Endothelial cell of umbilical vein (primary cell): ENCODE measurements around the gene BDKRB2. TPM values are rescaled to one million over a fixed set of nuclear protein-coding genes. Genes with fewer than 3 reads are reported as not detected.

Source experiments
- BruUV-seq: library from RNA; stranded (reverse); fragments of 400-500 nt; replicated peaks from 2 replicates; lab custom pipeline; 2021; lab: Mats Ljungman, UMichigan
- CTCF ChIA-PET: fragments of 300-600, 350-600 bp; sonication (Branson Sonifier 250); formaldehyde crosslinking; loops from one replicate; lab custom pipeline; 2021; ENCODE audit warnings: antibody characterized with exemption, inconsistent platforms; lab: Charles Lee
- POLR2A ChIA-PET: fragments of 300-600, 350-600 bp; sonication (Branson Sonifier 250); formaldehyde crosslinking; loops from one replicate; lab custom pipeline; 2021; ENCODE audit warnings: antibody characterized with exemption, inconsistent platforms; lab: Charles Lee
- DNase-seq: peaks from one replicate; pipeline ENCODE4 v3.0.0-alpha.2; 2011; ENCODE audit warnings: low read depth, low spot score
- FAIRE-seq: peaks from 2 replicates; lab custom pipeline; 2011; peaks lifted over from hg19 to GRCh38; lab: Jason Lieb, UNC
- H2AFZ ChIP-seq: 2 replicates; pipeline ENCODE4 v1.6.0; 2012; ENCODE audit warnings: low read depth, low read length, control low read depth, inconsistent platforms
- H3K27ac ChIP-seq: 2 replicates; pipeline ENCODE4 v1.5.1; 2011; ENCODE audit warnings: low read depth, mild to moderate bottlenecking, control low read depth, low read length, moderate library complexity; ENCODE audit not compliant: insufficient read depth
- H3K27me3 ChIP-seq, 2 experiments: 2 replicates each; pipeline versions ENCODE4 v1.6.0 to v1.6.1; 2011; ENCODE audit warnings: low read length in 2 of 2, mixed read lengths in 1 of 2; ENCODE audit not compliant: control insufficient read depth in 2 of 2, insufficient read depth in 2 of 2
- H3K36me3 ChIP-seq, 2 experiments: 2 replicates in 1 of 2; 3 replicates in 1 of 2; pipeline ENCODE4 v1.5.1; 2011; ENCODE audit warnings: low read length in 2 of 2, mild to moderate bottlenecking in 1 of 2, moderate library complexity in 1 of 2; ENCODE audit not compliant: control insufficient read depth in 2 of 2, insufficient read depth in 2 of 2; ENCODE audit errors: extremely low read depth in 1 of 2
- H3K4me1 ChIP-seq: 3 replicates; pipeline ENCODE4 v1.5.1; 2011; ENCODE audit warnings: mild to moderate bottlenecking, low read length; ENCODE audit not compliant: control insufficient read depth, insufficient read depth; ENCODE audit errors: extremely low read depth
- H3K4me2 ChIP-seq: 2 replicates; pipeline ENCODE4 v1.6.1; 2011; ENCODE audit warnings: low read length, control low read depth, mixed read lengths; ENCODE audit not compliant: insufficient read depth
- H3K4me3 ChIP-seq, 3 experiments: fragments of 200-600 bp in 1 of 3; sonication (generic), shearing (Covaris generic) in 1 of 3; replicated peaks in 1 of 3; 2 replicates each; pipeline ENCODE4 v1.5.1; 2011 to 2016; ENCODE audit warnings: control low read depth in 3 of 3, low read length in 3 of 3, mild to moderate bottlenecking in 2 of 3, inconsistent platforms in 1 of 3, low read depth in 1 of 3, moderate library complexity in 1 of 3; ENCODE audit not compliant: insufficient read depth in 1 of 3
- H3K79me2 ChIP-seq: 2 replicates; pipeline ENCODE4 v1.6.0; 2012; ENCODE audit warnings: low read length, inconsistent platforms; ENCODE audit not compliant: control insufficient read depth, insufficient read depth
- H3K9ac ChIP-seq: replicated peaks from 2 replicates; pipeline ENCODE3; 2011; ENCODE audit warnings: low read length, control low read depth; ENCODE audit not compliant: insufficient read depth; ENCODE audit errors: extremely low read depth
- H3K9me1 ChIP-seq: replicated peaks from 3 replicates; pipeline ENCODE4 v1.6.0; 2011; ENCODE audit warnings: mild to moderate bottlenecking, low read length; ENCODE audit not compliant: control insufficient read depth, insufficient read depth; ENCODE audit errors: extremely low read depth
- H3K9me3 ChIP-seq: replicated peaks from 2 replicates; pipeline ENCODE4 v1.5.1; 2012; ENCODE audit warnings: low read length, inconsistent platforms; ENCODE audit not compliant: control insufficient read depth, insufficient read depth
- H4K20me1 ChIP-seq: replicated peaks from 2 replicates; pipeline ENCODE3; 2011; ENCODE audit warnings: mild to moderate bottlenecking, low read length; ENCODE audit not compliant: control insufficient read depth, insufficient read depth; ENCODE audit errors: extremely low read depth
- EZH2 ChIP-seq: IDR thresholded peaks from 2 replicates; pipeline ENCODE4 v1.6.1; 2012; ENCODE audit warnings: borderline replicate concordance, low read depth, mild to moderate bottlenecking, moderate library complexity, low read length, inconsistent platforms; ENCODE audit not compliant: severe bottlenecking
- FOS ChIP-seq: IDR thresholded peaks from 2 replicates; pipeline ENCODE4 v1.6.1; 2011; ENCODE audit warnings: mild to moderate bottlenecking, low read length, moderate library complexity, borderline replicate concordance; ENCODE audit not compliant: insufficient read depth
- GATA2 ChIP-seq: IDR thresholded peaks from 2 replicates; pipeline ENCODE4 v1.7.0; 2011; ENCODE audit warnings: low read depth, mild to moderate bottlenecking, moderate library complexity, mixed read lengths, low read length; ENCODE audit not compliant: insufficient read length, insufficient read depth
- JUN ChIP-seq: IDR thresholded peaks from 2 replicates; pipeline ENCODE4 v1.6.1; 2011; ENCODE audit warnings: borderline replicate concordance, low read depth; ENCODE audit not compliant: insufficient read length, insufficient read depth
- MYC ChIP-seq: IDR thresholded peaks from one replicate; pipeline ENCODE4 v1.6.1; 2011; ENCODE audit warnings: mild to moderate bottlenecking, low read depth, low read length
- POLR2A ChIP-seq: IDR thresholded peaks from 2 replicates; pipeline ENCODE4 v1.6.1; 2012; ENCODE audit warnings: low read depth, mild to moderate bottlenecking, control low read depth, low read length
- POLR2AphosphoS5 ChIP-seq: IDR thresholded peaks from 2 replicates; pipeline ENCODE4 v1.6.1; 2012; ENCODE audit warnings: low read depth, mild to moderate bottlenecking, control low read depth, low read length, moderate library complexity; ENCODE audit not compliant: insufficient read depth
- dilution Hi-C: fragments of 300-500 bp; cut with MboI; formaldehyde crosslinking; loops from one replicate; pipeline ENCODE4 v1.15.0; 2019; ENCODE audit warnings: low sequenced_read_pairs; ENCODE audit not compliant: extremely low pct_ligation_motif_present
- intact Hi-C: fragments of 100-400 bp; cut with micrococcal nuclease; formaldehyde crosslinking; loops from one replicate; pipeline ENCODE4 v1.10.0; 2022
- polyA plus RNA-seq, 4 experiments: library from polyadenylated mRNA; depleted of rRNA in 3 of 4; stranded (reverse) in 3 of 4; unstranded in 1 of 4; fragments of >200 nt; gene quantifications; 2 replicates each; pipeline versions ENCODE4 v1.2.1 to v1.2.3, GENCODE V29; 2011 to 2012; ENCODE audit warnings: missing spikeins in 1 of 4
- total RNA-seq: library from RNA; stranded (reverse); gene quantifications from 2 replicates; pipeline ENCODE4 v1.2.3, GENCODE V29; 2021
- TF ChIP-seq, protein P1 (sequence below), 2 donors: IDR thresholded peaks; 1 replicate in 1 of 2; 2 replicates in 1 of 2; pipeline ENCODE4 v1.5.1; 2011; ENCODE audit warnings: low read length in 2 of 2, mild to moderate bottlenecking in 2 of 2, moderate library complexity in 2 of 2, control low read depth in 1 of 2, inconsistent platforms in 1 of 2, low read depth in 1 of 2; ENCODE audit not compliant: insufficient read depth in 1 of 2; ENCODE audit errors: extremely low read depth in 1 of 2

BDKRB2 gene
- total and polyA plus RNA-seq, 2 donors (not counting 3 experiments of a cell fraction or from before 2014, with no cell fraction given) = 0.22 to 0.77 TPM

DNA sequence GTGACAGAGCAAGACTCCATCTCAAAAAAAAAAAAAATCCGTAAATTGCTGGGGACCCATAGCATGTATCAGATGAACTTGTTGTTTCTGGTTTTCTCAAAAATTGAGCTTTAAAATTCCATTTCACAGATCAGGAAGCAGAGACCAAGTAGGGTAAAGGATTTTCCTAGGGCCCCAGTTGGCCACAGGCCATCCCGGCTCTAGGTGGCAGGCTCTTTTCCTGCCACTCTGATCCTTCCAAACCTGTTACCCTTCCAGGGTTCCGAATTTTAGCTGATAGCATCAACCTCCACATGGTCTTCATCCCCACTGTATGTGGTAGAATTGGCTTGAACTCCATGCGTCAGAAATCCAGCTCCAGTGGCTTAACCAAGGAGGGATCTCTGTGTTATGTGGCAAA lies 36.1 kb upstream of the BDKRB2 start:
- ChIA-PET CTCF (no interaction called here), POLR2A (no interaction called here)
- no TSS peak for BruUV-seq
- FAIRE-seq = no peak
- Histone ChIP-seq H3K79me2 (no peaks in the 10 kb centered on the region), H3K4me2 (no peak overlapping the region), H3K4me3 (no peak overlapping the region), H3K27me3 (no peaks in the 10 kb centered on the region), H3K9me1 (no peaks in the 10 kb centered on the region), H3K9ac (no peak overlapping the region), H3K4me1 (no peaks in the 10 kb centered on the region), H2AFZ (no peak overlapping the region), H3K9me3 (no peaks in the 10 kb centered on the region), H4K20me1 (no peaks in the 10 kb centered on the region), H3K36me3 (no peaks in the 10 kb centered on the region), H3K27ac (no peak overlapping the region)
- dilution Hi-C loops (no loop called here), intact Hi-C loops (no loop called here)
- DNase-seq = no peak
- TF ChIP-seq POLR2AphosphoS5 (no peak), POLR2A (no peak), EZH2 (no peak), GATA2 (no peak), MYC (no peak), JUN (no peak), FOS (no peak)
- TF ChIP-seq, protein P1, sequence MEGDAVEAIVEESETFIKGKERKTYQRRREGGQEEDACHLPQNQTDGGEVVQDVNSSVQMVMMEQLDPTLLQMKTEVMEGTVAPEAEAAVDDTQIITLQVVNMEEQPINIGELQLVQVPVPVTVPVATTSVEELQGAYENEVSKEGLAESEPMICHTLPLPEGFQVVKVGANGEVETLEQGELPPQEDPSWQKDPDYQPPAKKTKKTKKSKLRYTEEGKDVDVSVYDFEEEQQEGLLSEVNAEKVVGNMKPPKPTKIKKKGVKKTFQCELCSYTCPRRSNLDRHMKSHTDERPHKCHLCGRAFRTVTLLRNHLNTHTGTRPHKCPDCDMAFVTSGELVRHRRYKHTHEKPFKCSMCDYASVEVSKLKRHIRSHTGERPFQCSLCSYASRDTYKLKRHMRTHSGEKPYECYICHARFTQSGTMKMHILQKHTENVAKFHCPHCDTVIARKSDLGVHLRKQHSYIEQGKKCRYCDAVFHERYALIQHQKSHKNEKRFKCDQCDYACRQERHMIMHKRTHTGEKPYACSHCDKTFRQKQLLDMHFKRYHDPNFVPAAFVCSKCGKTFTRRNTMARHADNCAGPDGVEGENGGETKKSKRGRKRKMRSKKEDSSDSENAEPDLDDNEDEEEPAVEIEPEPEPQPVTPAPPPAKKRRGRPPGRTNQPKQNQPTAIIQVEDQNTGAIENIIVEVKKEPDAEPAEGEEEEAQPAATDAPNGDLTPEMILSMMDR (IDR thresholded peaks at IDR 0.05; ENCODE audit: extremely low read depth in 1 of 2, insufficient read depth in 1 of 2, low read depth in 1 of 2, low read length in 2 of 2) = no peak
